A549 treated with CORT108297 at 1 μM for 4 hours (cell line): ENCODE results near the gene DBF4B. TPM values are rescaled to one million over a fixed set of nuclear protein-coding genes. Genes with fewer than 3 reads are reported as not detected.

Experiments
- total RNA-seq: library from RNA; stranded (reverse); fragments of 200-300 nt; extraction: Qiagen RNA extraction; gene quantifications from 5 replicates; pipeline ENCODE4 v1.2.3, GENCODE V29; 2022

DBF4B gene
- total RNA-seq: 26.4 to 31.7 TPM (median 29.2 TPM) in 5 replicates

GRCh38 chr17:44708401-44709263 lies at the start of gene DBF4B:
Gene DBF4B, plus strand, starts transcription at chr17:44708665. Its CDS starts 156 bp downstream, at chr17:44708821.

GRCh38 chr17:44689477-44690217 lies 18.8 kb upstream of the DBF4B start, which contains the start of gene CCDC43:
Gene CCDC43, minus strand, starts transcription at chr17:44689776. Its CDS starts 23 bp downstream, at chr17:44689753.

GRCh38 chr17:44758414-44759085 lies 50.1 kb downstream of the DBF4B start, which contains the start of gene ADAM11:
Gene ADAM11, plus strand, starts transcription at chr17:44758988. Its CDS starts 212 bp downstream, at chr17:44759200.

Other genes starting within 250 kb of the DBF4B start
- gene GPATCH8, start 205.3 kb upstream of the DBF4B start, total RNA-seq: 17.1 to 22.9 TPM (median 21.7 TPM) in 5 replicates
- 28.5 to 50.4 TPM (median 43.5 TPM) in 5 replicates for gene FZD2, start 151.2 kb upstream of the DBF4B start, total RNA-seq
- 2.4 to 3.6 TPM (median 3.4 TPM) in 5 replicates for gene MEIOC, start 52.2 kb upstream of the DBF4B start, total RNA-seq
- 24.0 to 40.5 TPM (median 28.2 TPM) in 5 replicates for gene CCDC43, start 18.9 kb upstream of the DBF4B start, total RNA-seq
- 1.5 to 2.8 TPM (median 2.2 TPM) in 5 replicates for gene ADAM11, start 50.3 kb downstream of the DBF4B start, total RNA-seq
- 27.9 to 34.7 TPM (median 33.1 TPM) in 5 replicates for gene GJC1, start 121.6 kb downstream of the DBF4B start, total RNA-seq
- not detected in 5 replicates for gene HIGD1B, start 139.2 kb downstream of the DBF4B start, total RNA-seq
- 138 to 173 TPM (median 143 TPM) in 5 replicates for gene EFTUD2, start 190.8 kb downstream of the DBF4B start, total RNA-seq
- gene GFAP, start 206.8 kb downstream of the DBF4B start, total RNA-seq: 0.55 to 0.86 TPM (median 0.75 TPM) in 5 replicates
- 26.8 to 41.2 TPM (median 40.1 TPM) in 5 replicates for gene KIF18B, start 239.1 kb downstream of the DBF4B start, total RNA-seq